ENCODE data around the gene SPAG17. TPM values are rescaled to one million over a fixed set of nuclear protein-coding genes. Genes with fewer than 3 reads are reported as not detected.

The SPAG17 gene
- total RNA-seq, 1 donor from 2014 or later = 1.6 TPM

DNA sequence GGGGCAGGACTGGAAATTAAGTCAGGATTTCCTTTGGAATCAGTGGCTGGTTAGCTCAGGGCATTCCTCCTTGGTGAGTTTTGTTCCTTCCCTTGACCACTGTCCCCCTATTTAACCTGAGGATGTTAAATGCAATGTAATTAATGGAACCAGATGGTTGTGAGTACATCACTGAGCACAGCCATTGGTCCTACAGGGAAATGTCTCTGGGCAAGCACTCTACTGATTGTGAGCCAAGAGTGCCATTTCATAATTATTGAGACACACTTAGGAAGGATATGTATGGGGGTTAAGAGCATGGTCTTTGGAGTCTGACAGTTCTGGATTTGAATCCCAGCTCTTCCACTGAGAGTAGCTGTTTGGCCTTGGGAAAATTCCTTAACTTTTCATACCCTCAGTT is 74.4 kb downstream of the SPAG17 start:
- no peaks in the 10 kb centered on the region for H3K36me3 Mint-ChIP-seq
- H4K20me1 ChIP-seq (ENCODE audit: low read depth) = no peaks in the 10 kb centered on the region
- no peak overlapping the region for H3K27ac Mint-ChIP-seq

DNA sequence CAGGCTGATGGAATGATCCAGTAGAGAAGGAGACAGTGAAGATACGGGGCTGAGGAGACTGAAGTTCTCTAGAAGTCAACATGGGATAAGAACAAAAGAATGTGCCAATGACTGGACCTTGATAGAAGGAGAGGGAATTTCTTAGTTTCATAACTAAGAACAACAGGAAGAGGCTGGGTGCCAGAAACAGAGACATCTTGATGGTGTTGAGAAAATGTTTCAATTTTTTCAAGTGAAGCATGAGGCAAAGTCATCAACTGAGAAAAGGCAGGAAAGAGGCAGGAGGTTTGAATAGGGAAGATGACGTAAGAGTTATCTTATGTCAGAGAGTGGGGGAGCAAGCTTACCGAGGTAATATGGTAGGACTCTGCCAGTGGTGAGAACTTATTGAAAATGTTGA is 80.1 kb downstream of the SPAG17 start:
- H3K36me3 Mint-ChIP-seq = no peaks in the 10 kb centered on the region
- Histone ChIP-seq H3F3A (ENCODE audit: low read depth) (no peaks in the 10 kb centered on the region), H3K79me2 (ENCODE audit: low read depth) (no peaks in the 10 kb centered on the region), H3K4me3 (no peak overlapping the region), H3K9me3 (ENCODE audit: low read depth) (no peaks in the 10 kb centered on the region), H3K27ac (no peak overlapping the region), H3K4me2 (no peak overlapping the region), H3K4me1 (no peaks in the 10 kb centered on the region), H3K36me3 (no peaks in the 10 kb centered on the region), H3K27me3 (no peaks in the 10 kb centered on the region), H4K20me1 (ENCODE audit: low read depth) (no peaks in the 10 kb centered on the region), H3K9ac (no peak overlapping the region), H2AFZ (replicated peaks) (no peak overlapping the region)
- no peak for DNase-seq (ENCODE audit: low spot score)
- no peaks in the 10 kb centered on the region for H3K9me3 Mint-ChIP-seq
- no peak overlapping the region for H3K27ac Mint-ChIP-seq
- H3K27me3 Mint-ChIP-seq (ENCODE audit: insufficient read depth, low read depth) = no peaks in the 10 kb centered on the region
- TF ChIP-seq EZH2phosphoT487 (IDR thresholded peaks at IDR 0.05) (no peak), EZH2 (IDR thresholded peaks at IDR 0.05) (no peak)
- TF ChIP-seq, protein P1, sequence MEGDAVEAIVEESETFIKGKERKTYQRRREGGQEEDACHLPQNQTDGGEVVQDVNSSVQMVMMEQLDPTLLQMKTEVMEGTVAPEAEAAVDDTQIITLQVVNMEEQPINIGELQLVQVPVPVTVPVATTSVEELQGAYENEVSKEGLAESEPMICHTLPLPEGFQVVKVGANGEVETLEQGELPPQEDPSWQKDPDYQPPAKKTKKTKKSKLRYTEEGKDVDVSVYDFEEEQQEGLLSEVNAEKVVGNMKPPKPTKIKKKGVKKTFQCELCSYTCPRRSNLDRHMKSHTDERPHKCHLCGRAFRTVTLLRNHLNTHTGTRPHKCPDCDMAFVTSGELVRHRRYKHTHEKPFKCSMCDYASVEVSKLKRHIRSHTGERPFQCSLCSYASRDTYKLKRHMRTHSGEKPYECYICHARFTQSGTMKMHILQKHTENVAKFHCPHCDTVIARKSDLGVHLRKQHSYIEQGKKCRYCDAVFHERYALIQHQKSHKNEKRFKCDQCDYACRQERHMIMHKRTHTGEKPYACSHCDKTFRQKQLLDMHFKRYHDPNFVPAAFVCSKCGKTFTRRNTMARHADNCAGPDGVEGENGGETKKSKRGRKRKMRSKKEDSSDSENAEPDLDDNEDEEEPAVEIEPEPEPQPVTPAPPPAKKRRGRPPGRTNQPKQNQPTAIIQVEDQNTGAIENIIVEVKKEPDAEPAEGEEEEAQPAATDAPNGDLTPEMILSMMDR (IDR thresholded peaks at IDR 0.05) = no peak
- H3K4me1 Mint-ChIP-seq = no peaks in the 10 kb centered on the region
- H3K4me3 Mint-ChIP-seq = no peak overlapping the region

More for the DNA sequence above, 74.4 kb downstream of the SPAG17 start:
- H3K9me3 ChIP-seq (ENCODE audit: low read depth) = no peaks in the 10 kb centered on the region
- no peaks in the 10 kb centered on the region for H3K27me3 ChIP-seq
- no peak overlapping the region for H3K9ac ChIP-seq
- DNase-seq (ENCODE audit: low spot score) = no peak
- H3K27ac ChIP-seq = no peak overlapping the region
- H3K79me2 ChIP-seq (ENCODE audit: low read depth) = no peaks in the 10 kb centered on the region
- H3K27me3 Mint-ChIP-seq (ENCODE audit: insufficient read depth, low read depth) = no peaks in the 10 kb centered on the region
- no peak overlapping the region for H2AFZ ChIP-seq (replicated peaks)
- no peak overlapping the region for H3K4me3 Mint-ChIP-seq
- H3K9me3 Mint-ChIP-seq = no peaks in the 10 kb centered on the region
- no peaks in the 10 kb centered on the region for H3K36me3 ChIP-seq
- H3K4me2 ChIP-seq = no peak overlapping the region
- no peaks in the 10 kb centered on the region for H3F3A ChIP-seq (ENCODE audit: low read depth)
- no peak overlapping the region for H3K4me3 ChIP-seq
- H3K4me1 Mint-ChIP-seq = peaks cover 4% of the 10 kb centered on the region
- no peaks in the 10 kb centered on the region for H3K4me1 ChIP-seq
- TF ChIP-seq EZH2phosphoT487 (IDR thresholded peaks at IDR 0.05) (no peak), EZH2 (IDR thresholded peaks at IDR 0.05) (no peak)
- TF ChIP-seq, protein P1 (IDR thresholded peaks at IDR 0.05) = no peak

DNA sequence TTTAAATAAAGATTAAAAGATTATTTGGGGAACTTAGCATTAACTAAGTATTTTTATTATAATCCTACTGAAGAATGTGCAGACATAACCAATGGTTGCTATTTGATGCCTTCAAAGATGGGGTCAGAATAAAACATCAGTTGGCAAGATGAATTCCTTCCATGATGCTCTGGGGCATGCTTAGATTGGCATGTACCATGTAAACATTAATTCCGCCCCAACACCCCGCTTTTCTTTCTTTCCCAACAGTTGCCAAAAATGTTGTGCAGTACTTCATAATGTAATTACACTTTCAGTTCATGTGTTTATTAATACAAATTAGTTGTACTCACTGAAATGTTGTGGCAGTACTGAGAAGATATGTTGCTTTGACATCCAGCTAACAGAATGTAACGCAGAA is 82.6 kb downstream of the SPAG17 start:
- no peaks in the 10 kb centered on the region for H3K36me3 ChIP-seq
- no peak overlapping the region for H2AFZ ChIP-seq (replicated peaks)
- no peaks in the 10 kb centered on the region for H3K79me2 ChIP-seq (ENCODE audit: low read depth)
- no peaks in the 10 kb centered on the region for H3F3A ChIP-seq (ENCODE audit: low read depth)
- H3K4me3 ChIP-seq = no peak overlapping the region
- H3K27me3 Mint-ChIP-seq (ENCODE audit: insufficient read depth, low read depth) = no peaks in the 10 kb centered on the region
- TF ChIP-seq EZH2phosphoT487 (IDR thresholded peaks at IDR 0.05) (no peak), EZH2 (IDR thresholded peaks at IDR 0.05) (no peak)
- TF ChIP-seq, protein P1 (IDR thresholded peaks at IDR 0.05) = no peak
- H3K9ac ChIP-seq = no peak overlapping the region
- H3K4me1 ChIP-seq = no peaks in the 10 kb centered on the region
- no peak for DNase-seq (ENCODE audit: low spot score)
- H3K9me3 Mint-ChIP-seq = no peaks in the 10 kb centered on the region
- H4K20me1 ChIP-seq (ENCODE audit: low read depth) = no peaks in the 10 kb centered on the region
- H3K27me3 ChIP-seq = no peaks in the 10 kb centered on the region
- no peaks in the 10 kb centered on the region for H3K36me3 Mint-ChIP-seq
- H3K4me3 Mint-ChIP-seq = no peak overlapping the region
- H3K4me1 Mint-ChIP-seq = no peaks in the 10 kb centered on the region
- H3K4me2 ChIP-seq = no peak overlapping the region
- H3K27ac ChIP-seq = no peak overlapping the region
- no peaks in the 10 kb centered on the region for H3K9me3 ChIP-seq (ENCODE audit: low read depth)
- H3K27ac Mint-ChIP-seq = no peak overlapping the region
